IMR-90 (cell line): ENCODE data around the gene TMEM45A. TPM values are rescaled to one million over a fixed set of nuclear protein-coding genes. Genes with fewer than 3 reads are reported as not detected.

Source experiments
- ATAC-seq: fragments of 200-7000 bp; cut with Tn5 transposase; 2 replicates; pipeline ENCODE4 v1.9.1; 2020; ENCODE audit warnings: low read depth, mild to moderate bottlenecking, moderate library complexity
- BruUV-seq: library from RNA; stranded (reverse); fragments of 400-500 nt; replicated peaks from 2 replicates; lab custom pipeline; 2021; lab: Mats Ljungman, UMichigan
- CTCF ChIA-PET: fragments of 300-600 bp; formaldehyde crosslinking; extraction: SDS; loops from one replicate; lab custom pipeline; 2021; ENCODE audit warnings: antibody characterized with exemption; lab: Yijun Ruan, JAX
- POLR2A ChIA-PET: fragments of 300-600 bp; sonication (Branson Sonifier 250); formaldehyde crosslinking; loops from one replicate; lab custom pipeline; 2022; ENCODE audit warnings: antibody characterized with exemption; ENCODE audit not compliant: unreplicated experiment; lab: Charles Lee
- DNase-seq: peaks from one replicate; pipeline ENCODE4 v3.0.0; 2013
- H2AFZ ChIP-seq: replicated peaks from 2 replicates; pipeline ENCODE3; 2013; ENCODE audit warnings: low read length, mild to moderate bottlenecking; ENCODE audit not compliant: poor library complexity
- H2AK5ac ChIP-seq: 2 replicates; pipeline ENCODE4 v1.6.1; 2013; ENCODE audit warnings: low read depth, low read length, inconsistent platforms
- H2AK9ac ChIP-seq: replicated peaks from 2 replicates; pipeline ENCODE3; 2013; ENCODE audit warnings: mild to moderate bottlenecking, low read depth, low read length, moderate library complexity; ENCODE audit not compliant: poor library complexity
- H2BK120ac ChIP-seq: 2 replicates; pipeline ENCODE4 v1.6.1; 2013; ENCODE audit warnings: low read depth, low read length, inconsistent platforms
- H2BK15ac ChIP-seq: 3 replicates; pipeline ENCODE4 v1.6.1; 2013; ENCODE audit warnings: low read depth, low read length, inconsistent platforms
- H2BK20ac ChIP-seq: 2 replicates; pipeline ENCODE4 v1.6.1; 2013; ENCODE audit warnings: low read depth, mild to moderate bottlenecking, inconsistent platforms, low read length, moderate library complexity
- H2BK5ac ChIP-seq: 2 replicates; pipeline ENCODE4 v1.6.1; 2013; ENCODE audit warnings: mild to moderate bottlenecking, low read depth, low read length, inconsistent platforms; ENCODE audit not compliant: poor library complexity, severe bottlenecking
- H3K14ac ChIP-seq: replicated peaks from 2 replicates; pipeline ENCODE4 v1.6.1; 2013; ENCODE audit warnings: low read depth, low read length, inconsistent platforms
- H3K18ac ChIP-seq: 2 replicates; pipeline ENCODE4 v1.6.1; 2013; ENCODE audit warnings: low read depth, low read length, control low read depth
- H3K23ac ChIP-seq: 2 replicates; pipeline ENCODE4 v1.6.1; 2013; ENCODE audit warnings: low read depth, low read length, inconsistent platforms
- H3K27ac ChIP-seq: 2 replicates; pipeline ENCODE4 v1.5.1; 2013; ENCODE audit warnings: mild to moderate bottlenecking, control low read depth, low read length; ENCODE audit not compliant: insufficient read depth
- H3K27me3 ChIP-seq: 2 replicates; pipeline ENCODE4 v1.6.1; 2013; ENCODE audit warnings: low read length; ENCODE audit not compliant: control insufficient read depth, insufficient read depth
- H3K36me3 ChIP-seq: 2 replicates; pipeline ENCODE4 v1.6.1; 2013; ENCODE audit warnings: low read length, mixed read lengths; ENCODE audit not compliant: control insufficient read depth, insufficient read depth
- H3K4ac ChIP-seq: 2 replicates; pipeline ENCODE4 v1.6.1; 2013; ENCODE audit warnings: low read depth, low read length, inconsistent platforms
- H3K4me1 ChIP-seq: 2 replicates; pipeline ENCODE4 v1.6.1; 2013; ENCODE audit warnings: low read length, mixed read lengths; ENCODE audit not compliant: control insufficient read depth, insufficient read depth
- H3K4me2 ChIP-seq: 2 replicates; pipeline ENCODE4 v1.6.1; 2013; ENCODE audit warnings: low read depth, mild to moderate bottlenecking, control low read depth, low read length, moderate library complexity
- H3K4me3 ChIP-seq: 2 replicates; pipeline ENCODE4 v1.5.1; 2013; ENCODE audit warnings: low read depth, mild to moderate bottlenecking, control low read depth, low read length, moderate library complexity; ENCODE audit not compliant: insufficient read depth
- H3K56ac ChIP-seq: 2 replicates; pipeline ENCODE4 v1.6.1; 2013; ENCODE audit warnings: low read length, inconsistent platforms; ENCODE audit not compliant: insufficient read depth; ENCODE audit errors: extremely low read depth
- H3K79me1 ChIP-seq, 2 experiments: 2 replicates each; pipeline ENCODE4 v1.6.1; 2013; ENCODE audit warnings: low read length in 2 of 2, inconsistent platforms in 1 of 2, low read depth in 1 of 2
- H3K9ac ChIP-seq: 2 replicates; pipeline ENCODE4 v1.6.1; 2013; ENCODE audit warnings: low read depth, low read length, control low read depth
- H3K9me1 ChIP-seq: 2 replicates; pipeline ENCODE4 v1.6.1; 2013; ENCODE audit warnings: low read length, inconsistent platforms; ENCODE audit not compliant: insufficient read depth
- H3K9me3 ChIP-seq: 2 replicates; pipeline ENCODE4 v1.6.1; 2013; ENCODE audit warnings: low read length; ENCODE audit not compliant: control insufficient read depth, insufficient read depth
- H4K20me1 ChIP-seq: 2 replicates; pipeline ENCODE4 v1.6.1; 2013; ENCODE audit warnings: low read length, inconsistent platforms; ENCODE audit not compliant: insufficient read depth
- H4K5ac ChIP-seq: 2 replicates; pipeline ENCODE4 v1.6.1; 2013; ENCODE audit warnings: mild to moderate bottlenecking, low read depth, low read length, control low read depth
- H4K8ac ChIP-seq, 2 experiments: 2 replicates each; pipeline ENCODE4 v1.6.1; 2013; ENCODE audit warnings: low read depth in 2 of 2, low read length in 2 of 2, control low read depth in 1 of 2, inconsistent platforms in 1 of 2
- H4K91ac ChIP-seq: 2 replicates; pipeline ENCODE4 v1.6.1; 2013; ENCODE audit warnings: low read depth, low read length, inconsistent platforms; ENCODE audit not compliant: insufficient read depth
- CEBPB ChIP-seq: IDR thresholded peaks from 2 replicates; pipeline ENCODE4 v1.6.1; 2012; ENCODE audit warnings: low read depth, low read length, improper control_type of control experiment
- CHD1 ChIP-seq: IDR thresholded peaks from 2 replicates; pipeline ENCODE4 v1.6.1; 2012; ENCODE audit warnings: low read depth, low read length, improper control_type of control experiment
- MAFK ChIP-seq: IDR thresholded peaks from 2 replicates; pipeline ENCODE4 v1.6.1; 2012; ENCODE audit warnings: low read depth, low read length, improper control_type of control experiment
- MXI1 ChIP-seq: IDR thresholded peaks from 2 replicates; pipeline ENCODE4 v1.6.1; 2012; ENCODE audit warnings: low read depth, mild to moderate bottlenecking, low read length, moderate library complexity, borderline replicate concordance
- NFE2L2 ChIP-seq: fragments of 150-350 bp; IDR thresholded peaks from 2 replicates; pipeline ENCODE4 v1.6.1; 2016; ENCODE audit warnings: low read depth, mild to moderate bottlenecking, low read length
- POLR2A ChIP-seq: IDR thresholded peaks from 2 replicates; pipeline ENCODE4 v1.6.1; 2012; ENCODE audit warnings: mild to moderate bottlenecking, low read depth, low read length
- RAD21 ChIP-seq: IDR thresholded peaks from 2 replicates; pipeline ENCODE4 v1.6.1; 2012; ENCODE audit warnings: low read length, improper control_type of control experiment
- RCOR1 ChIP-seq: IDR thresholded peaks from 2 replicates; pipeline ENCODE4 v1.6.1; 2012; ENCODE audit warnings: mild to moderate bottlenecking, low read length, improper control_type of control experiment; ENCODE audit not compliant: insufficient replicate concordance
- SMC3 ChIP-seq: fragments of 150-350 bp; IDR thresholded peaks from 2 replicates; pipeline ENCODE4 v1.6.1; 2016; ENCODE audit warnings: low read depth, mild to moderate bottlenecking, antibody characterized with exemption, low read length, moderate library complexity
- WGBS, 2 experiments: methylation state at CpG; one replicate each; pipeline versions ENCODE4 v1.1.5 to v1.1.7; 2013; ENCODE audit warnings: missing lambda C conversion rate in 2 of 2; ENCODE audit not compliant: insufficient read length in 1 of 2; ENCODE audit errors: extremely low coverage in 2 of 2; 5-methylcytosine and 5-hydroxymethylcytosine counted together
- dilution Hi-C: fragments of 300-500 bp; cut with HindIII; formaldehyde crosslinking; loops from one replicate; pipeline ENCODE4 v1.14.3; 2018; ENCODE audit warnings: low sequenced_read_pairs; ENCODE audit not compliant: unreplicated experiment
- in situ Hi-C: fragments of 300-500 bp; cut with MboI; formaldehyde crosslinking; loops from 3 replicates; pipeline ENCODE4 v1.14.3; 2019; ENCODE audit warnings: low sequenced_read_pairs, inconsistent platforms, mixed read lengths
- intact Hi-C: fragments of 100-400 bp; cut with micrococcal nuclease; formaldehyde crosslinking; loops from 2 replicates; pipeline ENCODE4 v1.10.0; 2022
- polyA plus RNA-seq, 3 experiments: library from polyadenylated mRNA; depleted of rRNA; stranded (reverse); fragments of >200 nt; gene quantifications; 2 replicates each; pipeline ENCODE4 v1.2.3, GENCODE V29; 2012; ENCODE audit warnings: low replicate concordance in 1 of 3
- total RNA-seq: library from RNA; depleted of rRNA; stranded (reverse); fragments of >200 nt; gene quantifications from 2 replicates; pipeline ENCODE4 v1.2.3, GENCODE V29; 2012
- TF ChIP-seq, protein P1 (sequence below): conservative IDR thresholded peaks from 2 replicates; pipeline ENCODE4 v1.5.1; 2012; ENCODE audit warnings: mild to moderate bottlenecking, low read depth, low read length, improper control_type of control experiment
- TF ChIP-seq, protein P2 (sequence below): fragments of 150-350 bp; IDR thresholded peaks from 2 replicates; pipeline ENCODE4 v1.6.1; 2017; ENCODE audit warnings: mild to moderate bottlenecking, antibody characterized with exemption, low read length, low read depth
- TF ChIP-seq, protein P3 (sequence below): fragments of 150-350 bp; IDR thresholded peaks from 2 replicates; pipeline ENCODE4 v1.6.1; 2016; ENCODE audit warnings: low read depth, mild to moderate bottlenecking, low read length, moderate library complexity, borderline replicate concordance

Gene TMEM45A
- total and polyA plus RNA-seq, 2 of the 4 experiments (the other 2 are of a cell fraction): 13.6 to 21.7 TPM

DNA sequence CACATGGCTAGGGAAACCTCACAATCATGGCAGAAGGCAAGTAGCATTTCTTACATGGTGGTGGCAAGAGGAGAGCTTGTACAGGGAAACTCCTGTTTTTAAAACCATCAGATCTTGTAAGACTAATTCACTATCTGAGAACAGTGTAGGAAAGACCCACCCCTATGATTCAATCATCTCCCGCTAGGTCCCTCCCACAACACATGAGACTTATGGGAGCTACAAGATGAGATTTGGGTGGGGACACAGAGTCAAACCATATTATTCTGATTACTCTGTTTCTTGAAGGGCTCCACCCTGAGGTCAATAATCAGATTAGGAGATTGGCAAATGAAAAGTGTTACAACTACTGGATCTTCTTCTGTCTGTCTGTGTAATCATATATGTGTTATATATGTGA lies 21.5 kb upstream of the TMEM45A start:
- no peak overlapping the region for H3K4me2 ChIP-seq
- DNase-seq (no peak), ATAC-seq (no peak)
- in situ Hi-C loops (no loop called here), intact Hi-C loops (no loop called here), dilution Hi-C loops (no loop called here)
- no peaks in the 10 kb centered on the region for H3K36me3 ChIP-seq
- no peak overlapping the region for H2AK9ac ChIP-seq
- H3K4ac ChIP-seq: no peak overlapping the region
- H2AK5ac ChIP-seq: no peak overlapping the region
- no CpG with 5 or more reads among the region's 1 CpG for whole genome bisulfite sequencing, 2 experiments
- no peak overlapping the region for H3K56ac ChIP-seq
- ChIA-PET CTCF (interaction anchor here (0.5 to 0.6 kb wide), 2 partner anchors 10 to 18 kb away, joined by 3 to 6 read pairs; no protein-coding TSS in a partner anchor), POLR2A (no interaction called here)
- no peak overlapping the region for H3K14ac ChIP-seq
- no peak overlapping the region for H2BK15ac ChIP-seq
- no peak overlapping the region for H3K4me3 ChIP-seq
- BruUV-seq: no TSS peak
- no peak overlapping the region for H3K9ac ChIP-seq
- no peak overlapping the region for H4K91ac ChIP-seq
- H4K8ac ChIP-seq: no peak overlapping the region
- H3K9me3 ChIP-seq: peaks cover 10% of the 10 kb centered on the region
- no peak overlapping the region for H3K27ac ChIP-seq
- H2BK5ac ChIP-seq: no peak overlapping the region
- no peaks in the 10 kb centered on the region for H3K27me3 ChIP-seq
- H3K23ac ChIP-seq: no peak overlapping the region
- no peaks in the 10 kb centered on the region for H4K20me1 ChIP-seq
- H2AFZ ChIP-seq: no peak overlapping the region
- no peaks in the 10 kb centered on the region for H3K79me1 ChIP-seq
- H3K4me1 ChIP-seq: no peaks in the 10 kb centered on the region; the same call in 1 of the 2 replicates
- H3K18ac ChIP-seq: no peak overlapping the region
- no peak overlapping the region for H2BK20ac ChIP-seq
- H2BK120ac ChIP-seq: no peak overlapping the region
- H3K9me1 ChIP-seq: no peaks in the 10 kb centered on the region
- no peak for TF ChIP-seq POLR2A
- TF ChIP-seq CEBPB: no peak
- no peak for TF ChIP-seq RCOR1
- TF ChIP-seq MXI1: no peak
- TF ChIP-seq, protein P1, sequence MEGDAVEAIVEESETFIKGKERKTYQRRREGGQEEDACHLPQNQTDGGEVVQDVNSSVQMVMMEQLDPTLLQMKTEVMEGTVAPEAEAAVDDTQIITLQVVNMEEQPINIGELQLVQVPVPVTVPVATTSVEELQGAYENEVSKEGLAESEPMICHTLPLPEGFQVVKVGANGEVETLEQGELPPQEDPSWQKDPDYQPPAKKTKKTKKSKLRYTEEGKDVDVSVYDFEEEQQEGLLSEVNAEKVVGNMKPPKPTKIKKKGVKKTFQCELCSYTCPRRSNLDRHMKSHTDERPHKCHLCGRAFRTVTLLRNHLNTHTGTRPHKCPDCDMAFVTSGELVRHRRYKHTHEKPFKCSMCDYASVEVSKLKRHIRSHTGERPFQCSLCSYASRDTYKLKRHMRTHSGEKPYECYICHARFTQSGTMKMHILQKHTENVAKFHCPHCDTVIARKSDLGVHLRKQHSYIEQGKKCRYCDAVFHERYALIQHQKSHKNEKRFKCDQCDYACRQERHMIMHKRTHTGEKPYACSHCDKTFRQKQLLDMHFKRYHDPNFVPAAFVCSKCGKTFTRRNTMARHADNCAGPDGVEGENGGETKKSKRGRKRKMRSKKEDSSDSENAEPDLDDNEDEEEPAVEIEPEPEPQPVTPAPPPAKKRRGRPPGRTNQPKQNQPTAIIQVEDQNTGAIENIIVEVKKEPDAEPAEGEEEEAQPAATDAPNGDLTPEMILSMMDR: no peak
- TF ChIP-seq CHD1: no peak
- no peak for TF ChIP-seq RAD21
- TF ChIP-seq, protein P2, sequence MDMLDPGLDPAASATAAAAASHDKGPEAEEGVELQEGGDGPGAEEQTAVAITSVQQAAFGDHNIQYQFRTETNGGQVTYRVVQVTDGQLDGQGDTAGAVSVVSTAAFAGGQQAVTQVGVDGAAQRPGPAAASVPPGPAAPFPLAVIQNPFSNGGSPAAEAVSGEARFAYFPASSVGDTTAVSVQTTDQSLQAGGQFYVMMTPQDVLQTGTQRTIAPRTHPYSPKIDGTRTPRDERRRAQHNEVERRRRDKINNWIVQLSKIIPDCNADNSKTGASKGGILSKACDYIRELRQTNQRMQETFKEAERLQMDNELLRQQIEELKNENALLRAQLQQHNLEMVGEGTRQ: no peak
- TF ChIP-seq SMC3: no peak
- TF ChIP-seq NFE2L2: no peak
- TF ChIP-seq MAFK: no peak
- TF ChIP-seq, protein P3, sequence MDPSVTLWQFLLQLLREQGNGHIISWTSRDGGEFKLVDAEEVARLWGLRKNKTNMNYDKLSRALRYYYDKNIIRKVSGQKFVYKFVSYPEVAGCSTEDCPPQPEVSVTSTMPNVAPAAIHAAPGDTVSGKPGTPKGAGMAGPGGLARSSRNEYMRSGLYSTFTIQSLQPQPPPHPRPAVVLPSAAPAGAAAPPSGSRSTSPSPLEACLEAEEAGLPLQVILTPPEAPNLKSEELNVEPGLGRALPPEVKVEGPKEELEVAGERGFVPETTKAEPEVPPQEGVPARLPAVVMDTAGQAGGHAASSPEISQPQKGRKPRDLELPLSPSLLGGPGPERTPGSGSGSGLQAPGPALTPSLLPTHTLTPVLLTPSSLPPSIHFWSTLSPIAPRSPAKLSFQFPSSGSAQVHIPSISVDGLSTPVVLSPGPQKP: no peak
- H4K5ac ChIP-seq: no peak overlapping the region
